Trophoblast cell (in vitro differentiated cells and primary cell): ENCODE data around the gene RAB3B.
A peak's percentile ranks its signal among the peaks of the same experiment; 100 is the strongest.

Experiments
- DNase-seq, 2 donors: peaks; one replicate each; pipeline ENCODE4 v3.0.0-alpha.2; 2016
- H2AFZ ChIP-seq: 2 replicates; pipeline ENCODE4 v1.6.1; 2013; ENCODE audit warnings: low read length, moderate library complexity, mild to moderate bottlenecking; ENCODE audit not compliant: insufficient read depth, poor library complexity
- H2AK5ac ChIP-seq: 2 replicates; pipeline ENCODE4 v1.6.1; 2013; ENCODE audit warnings: mild to moderate bottlenecking, low read length
- H2BK120ac ChIP-seq: 2 replicates; pipeline ENCODE4 v1.6.1; 2013; ENCODE audit warnings: low read length, mild to moderate bottlenecking, moderate library complexity; ENCODE audit not compliant: insufficient read depth, poor library complexity
- H2BK12ac ChIP-seq: 2 replicates; pipeline ENCODE4 v1.6.1; 2013; ENCODE audit warnings: mild to moderate bottlenecking, low read length, moderate library complexity
- H2BK5ac ChIP-seq: 2 replicates; pipeline ENCODE4 v1.6.1; 2013; ENCODE audit warnings: low read length, low read depth, moderate library complexity, mild to moderate bottlenecking; ENCODE audit not compliant: poor library complexity
- H3K14ac ChIP-seq: 2 replicates; pipeline ENCODE4 v1.6.1; 2013; ENCODE audit warnings: mild to moderate bottlenecking, low read length
- H3K18ac ChIP-seq: 2 replicates; pipeline ENCODE4 v1.6.1; 2013; ENCODE audit warnings: mild to moderate bottlenecking, low read length
- H3K23ac ChIP-seq: 2 replicates; pipeline ENCODE4 v1.6.1; 2013; ENCODE audit warnings: low read length
- H3K27ac ChIP-seq: 2 replicates; pipeline ENCODE4 v1.5.1; 2013; ENCODE audit warnings: low read depth, mild to moderate bottlenecking, inconsistent platforms, low read length, moderate library complexity
- H3K27me3 ChIP-seq: 2 replicates; pipeline ENCODE4 v1.6.1; 2013; ENCODE audit warnings: inconsistent platforms, mild to moderate bottlenecking, low read length, moderate library complexity; ENCODE audit not compliant: insufficient read depth
- H3K36me3 ChIP-seq, 2 experiments: 1 replicate in 1 of 2; 2 replicates in 1 of 2; pipeline ENCODE4 v1.6.1; 2013; ENCODE audit warnings: low read length in 2 of 2, mild to moderate bottlenecking in 2 of 2, moderate library complexity in 1 of 2; ENCODE audit not compliant: insufficient read depth in 2 of 2, control insufficient read depth in 1 of 2
- H3K4ac ChIP-seq: 2 replicates; pipeline ENCODE4 v1.6.1; 2013; ENCODE audit warnings: low read depth, mild to moderate bottlenecking, low read length, moderate library complexity
- H3K4me1 ChIP-seq, 2 experiments: 1 replicate in 1 of 2; 2 replicates in 1 of 2; pipeline ENCODE4 v1.6.1; 2013; ENCODE audit warnings: low read length in 2 of 2, mild to moderate bottlenecking in 2 of 2, moderate library complexity in 1 of 2; ENCODE audit not compliant: insufficient read depth in 2 of 2, control insufficient read depth in 1 of 2
- H3K4me2 ChIP-seq: 2 replicates; pipeline ENCODE4 v1.6.1; 2013; ENCODE audit warnings: inconsistent platforms, mild to moderate bottlenecking, low read length, moderate library complexity
- H3K4me3 ChIP-seq: 2 replicates; pipeline ENCODE4 v1.5.1; 2013; ENCODE audit warnings: mild to moderate bottlenecking, low read depth, low read length, inconsistent platforms
- H3K79me1 ChIP-seq: one replicate; pipeline ENCODE4 v1.6.1; 2013; ENCODE audit warnings: low read length
- H3K79me2 ChIP-seq: 2 replicates; pipeline ENCODE4 v1.6.1; 2013; ENCODE audit warnings: low read length, mild to moderate bottlenecking; ENCODE audit not compliant: control insufficient read depth, insufficient read depth, poor library complexity
- H3K9ac ChIP-seq: 2 replicates; pipeline ENCODE4 v1.6.1; 2013; ENCODE audit warnings: mild to moderate bottlenecking, low read length
- H3K9me3 ChIP-seq: 2 replicates; pipeline ENCODE4 v1.6.1; 2013; ENCODE audit warnings: low read depth, mild to moderate bottlenecking, control low read depth, inconsistent platforms, low read length; ENCODE audit not compliant: insufficient read depth
- H4K12ac ChIP-seq: 2 replicates; pipeline ENCODE4 v1.6.1; 2013; ENCODE audit warnings: low read depth, mild to moderate bottlenecking, low read length, moderate library complexity
- H4K8ac ChIP-seq: 2 replicates; pipeline ENCODE4 v1.6.1; 2013; ENCODE audit warnings: low read depth, mild to moderate bottlenecking, low read length, moderate library complexity
- H4K91ac ChIP-seq: one replicate; pipeline ENCODE4 v1.6.1; 2013; ENCODE audit warnings: low read depth, mild to moderate bottlenecking, low read length, moderate library complexity
- WGBS: extraction: QIAGEN DNeasy Blood & Tissue Kit; methylation state at CpG from one replicate; pipeline ENCODE4 v1.1.7; 2013; ENCODE audit warnings: missing lambda C conversion rate; ENCODE audit not compliant: insufficient read length, insufficient coverage; ENCODE audit errors: extremely low coverage; 5-methylcytosine and 5-hydroxymethylcytosine counted together

Gene RAB3B

GRCh38 chr1:51861669-51862068 is 128.8 kb downstream of the RAB3B start:
- Histone ChIP-seq H4K12ac (no peak overlapping the region), H3K27me3 (no peaks in the 10 kb centered on the region), H4K8ac (no peak overlapping the region), H4K91ac (no peak overlapping the region), H3K79me1 (no peaks in the 10 kb centered on the region), H3K9me3 (no peaks in the 10 kb centered on the region), H3K4me3 (no peak overlapping the region), H3K79me2 (no peaks in the 10 kb centered on the region), H3K23ac (no peak overlapping the region), H3K4ac (no peak overlapping the region), H2BK120ac (no peak overlapping the region), H3K18ac (no peak overlapping the region), H3K4me1 (no peaks in the 10 kb centered on the region), H3K36me3 (peaks cover 0 to 5% of the 10 kb centered on the region in 2 experiments), H3K9ac (no peak overlapping the region), H3K14ac (no peak overlapping the region), H2AK5ac (no peak overlapping the region), H3K4me2 (no peak overlapping the region), H2BK12ac (no peak overlapping the region), H3K27ac (no peak overlapping the region), H2BK5ac (no peak overlapping the region), H2AFZ (no peak overlapping the region)
- WGBS = no CpG with 5 or more reads among the region's 5 CpGs
- DNase-seq = no peak

GRCh38 chr1:51859735-51860134 is 130.8 kb downstream of the RAB3B start:
- no peak overlapping the region for H2AFZ ChIP-seq
- no peak overlapping the region for H4K12ac ChIP-seq
- peaks cover 1% of the 10 kb centered on the region for H3K9me3 ChIP-seq
- H4K91ac ChIP-seq = no peak overlapping the region
- H4K8ac ChIP-seq = no peak overlapping the region
- no peak overlapping the region for H2BK120ac ChIP-seq
- no peaks in the 10 kb centered on the region for H3K79me2 ChIP-seq
- no peak overlapping the region for H3K18ac ChIP-seq
- no peak overlapping the region for H3K4me3 ChIP-seq
- H3K4ac ChIP-seq = no peak overlapping the region
- no CpG with 5 or more reads among the region's 2 CpGs for WGBS
- no peak overlapping the region for H3K23ac ChIP-seq
- no peaks in the 10 kb centered on the region for H3K4me1 ChIP-seq
- H3K27me3 ChIP-seq = no peaks in the 10 kb centered on the region
- H2BK5ac ChIP-seq = no peak overlapping the region
- H3K14ac ChIP-seq = no peak overlapping the region
- no peak overlapping the region for H3K27ac ChIP-seq
- H2AK5ac ChIP-seq = no peak overlapping the region
- no peaks in the 10 kb centered on the region for H3K79me1 ChIP-seq
- peaks cover 2 to 4% of the 10 kb centered on the region in 2 experiments for H3K36me3 ChIP-seq
- no peak overlapping the region for H3K9ac ChIP-seq
- no peak overlapping the region for H3K4me2 ChIP-seq
- no peak overlapping the region for H2BK12ac ChIP-seq
- no peak for DNase-seq

- H2BK5ac ChIP-seq = no peak overlapping the region
- H3K14ac ChIP-seq = no peak overlapping the region
These were observed 131.2 kb downstream of the RAB3B start for GRCh38 chr1:51859333-51859732.

GRCh38 chr1:51858892-51859291 is 131.6 kb downstream of the RAB3B start:
- no peak overlapping the region for H4K91ac ChIP-seq
- no peak overlapping the region for H3K4ac ChIP-seq
- H3K79me1 ChIP-seq = no peaks in the 10 kb centered on the region
- no peak overlapping the region for H3K14ac ChIP-seq
- no peak overlapping the region for H2BK120ac ChIP-seq
- H2AK5ac ChIP-seq = no peak overlapping the region
- no peaks in the 10 kb centered on the region for H3K4me1 ChIP-seq
- peaks cover 1% of the 10 kb centered on the region for H3K9me3 ChIP-seq
- H4K12ac ChIP-seq = no peak overlapping the region
- no peak overlapping the region for H3K4me3 ChIP-seq
- no peaks in the 10 kb centered on the region for H3K79me2 ChIP-seq
- H3K23ac ChIP-seq = no peak overlapping the region
- DNase-seq = no peak
- H3K4me2 ChIP-seq = no peak overlapping the region
- H3K18ac ChIP-seq = no peak overlapping the region
- no peaks in the 10 kb centered on the region for H3K27me3 ChIP-seq
- H3K36me3 ChIP-seq = peaks cover 2 to 4% of the 10 kb centered on the region in 2 experiments
- WGBS = no CpG with 5 or more reads among the region's 1 CpG
- H3K27ac ChIP-seq = no peak overlapping the region
- no peak overlapping the region for H2BK12ac ChIP-seq
- no peak overlapping the region for H4K8ac ChIP-seq
- H2AFZ ChIP-seq = no peak overlapping the region
- no peak overlapping the region for H2BK5ac ChIP-seq
- H3K9ac ChIP-seq = no peak overlapping the region

More at GRCh38 chr1:51859333-51859732, 131.2 kb downstream of the RAB3B start:
- no peak overlapping the region for H2AFZ ChIP-seq
- no peak overlapping the region for H3K9ac ChIP-seq
- no peak overlapping the region for H2BK120ac ChIP-seq
- peak overlapping the region; percentile 69 for H3K4ac ChIP-seq
- no peak overlapping the region for H3K23ac ChIP-seq
- no peaks in the 10 kb centered on the region for H3K4me1 ChIP-seq
- no peaks in the 10 kb centered on the region for H3K27me3 ChIP-seq
- H3K36me3 ChIP-seq = peaks cover 2 to 4% of the 10 kb centered on the region in 2 experiments
- no peaks in the 10 kb centered on the region for H3K79me2 ChIP-seq
- no peak overlapping the region for H4K91ac ChIP-seq
- no CpG with 5 or more reads among the region's 2 CpGs for WGBS
- H2AK5ac ChIP-seq = no peak overlapping the region
- H3K79me1 ChIP-seq = no peaks in the 10 kb centered on the region
- peaks cover 1% of the 10 kb centered on the region for H3K9me3 ChIP-seq
- H3K4me2 ChIP-seq = no peak overlapping the region
- no peak overlapping the region for H3K4me3 ChIP-seq
- H3K18ac ChIP-seq = peak overlapping the region; percentile 84
- H3K27ac ChIP-seq = no peak overlapping the region
- peak overlapping the region; percentile 65 for H4K12ac ChIP-seq
- H2BK12ac ChIP-seq = no peak overlapping the region
- DNase-seq = no peak
- H4K8ac ChIP-seq = no peak overlapping the region
